Upper lobe of left lung (tissue), 6 donors: ENCODE data around the gene CACNA1D. TPM values are rescaled to one million over a fixed set of nuclear protein-coding genes. Genes with fewer than 3 reads are reported as not detected.

Experiments used
- ATAC-seq, 2 donors: fragments of 200-7000 bp; cut with Tn5 transposase; one replicate each; pipeline ENCODE4 v1.9.1; 2022; ENCODE audit warnings: mild to moderate bottlenecking in 2 of 2, moderate library complexity in 2 of 2; ENCODE audit not compliant: low FRiP score in 2 of 2
- DNase-seq, 2 donors: peaks; one replicate each; pipeline ENCODE4 v3.0.0-alpha.2; 2019 to 2020
- H3K27ac ChIP-seq, 4 donors: fragments of 200-600 bp; sonication (generic); one replicate each; pipeline ENCODE4 v1.5.1; 2016 to 2019
- H3K27me3 ChIP-seq, 4 donors: fragments of 200-600 bp; sonication (generic); one replicate each; pipeline ENCODE4 v1.5.1; 2017 to 2019
- H3K36me3 ChIP-seq, 4 donors: fragments of 200-600 bp; sonication (generic); one replicate each; pipeline ENCODE4 v1.5.1; 2016 to 2019
- H3K4me1 ChIP-seq, 4 donors: fragments of 200-600 bp; sonication (generic); one replicate each; pipeline ENCODE4 v1.5.1; 2018 to 2019
- H3K4me3 ChIP-seq, 4 donors: fragments of 200-600 bp; sonication (generic); one replicate each; pipeline ENCODE4 v1.5.1; 2017 to 2019; ENCODE audit warnings: mild to moderate bottlenecking in 2 of 4, moderate library complexity in 1 of 4
- H3K9me3 ChIP-seq, 4 donors: fragments of 200-600 bp; sonication (generic); one replicate each; pipeline ENCODE4 v1.5.1; 2018 to 2019
- CTCF ChIP-seq, 6 experiments: fragments of 450-650 bp in 4 of 6; fragments of 200-600 bp in 2 of 6; sonication (generic) in 2 of 6; IDR thresholded peaks; one replicate each; pipeline ENCODE4 v1.5.1; 2016 to 2019; ENCODE audit warnings: antibody characterized with exemption in 6 of 6
- EP300 ChIP-seq, 4 donors: sonication (generic); formaldehyde crosslinking; IDR thresholded peaks; one replicate each; pipeline ENCODE4 v1.5.1; 2017; ENCODE audit warnings: antibody characterized with exemption in 4 of 4, control low read depth in 2 of 4
- POLR2A ChIP-seq, 4 donors: fragments of 450-650 bp; IDR thresholded peaks; one replicate each; pipeline ENCODE4 v1.5.1; 2016 to 2017; ENCODE audit warnings: antibody characterized with exemption in 4 of 4, mild to moderate bottlenecking in 2 of 4
- POLR2AphosphoS5 ChIP-seq, 2 donors: sonication (generic); formaldehyde crosslinking; IDR thresholded peaks; one replicate each; pipeline ENCODE4 v1.5.1; 2017; ENCODE audit warnings: antibody characterized with exemption in 2 of 2
- WGBS, 2 donors: methylation state at CpG; one replicate each; pipeline ENCODE4 v1.1.5; 2017 to 2018; 5-methylcytosine and 5-hydroxymethylcytosine counted together
- total RNA-seq, 6 donors: library from RNA; depleted of rRNA in 4 of 6; stranded (reverse); fragments of >200 nt in 4 of 6; gene quantifications; one replicate each; pipeline versions ENCODE4 v1.1.0 to v1.2.1, GENCODE V29; 2016 to 2021
- donor health status: DM: no; HTN: no; CAD: no; lungs with moderate emphysema.
- donor health status: DM: no; HTN: yes; CAD: no; lungs with severe emphysema.

CACNA1D gene
- total RNA-seq, 6 donors from 2014 or later, result 17.2 to 221 (median 30.2) TPM

DNA sequence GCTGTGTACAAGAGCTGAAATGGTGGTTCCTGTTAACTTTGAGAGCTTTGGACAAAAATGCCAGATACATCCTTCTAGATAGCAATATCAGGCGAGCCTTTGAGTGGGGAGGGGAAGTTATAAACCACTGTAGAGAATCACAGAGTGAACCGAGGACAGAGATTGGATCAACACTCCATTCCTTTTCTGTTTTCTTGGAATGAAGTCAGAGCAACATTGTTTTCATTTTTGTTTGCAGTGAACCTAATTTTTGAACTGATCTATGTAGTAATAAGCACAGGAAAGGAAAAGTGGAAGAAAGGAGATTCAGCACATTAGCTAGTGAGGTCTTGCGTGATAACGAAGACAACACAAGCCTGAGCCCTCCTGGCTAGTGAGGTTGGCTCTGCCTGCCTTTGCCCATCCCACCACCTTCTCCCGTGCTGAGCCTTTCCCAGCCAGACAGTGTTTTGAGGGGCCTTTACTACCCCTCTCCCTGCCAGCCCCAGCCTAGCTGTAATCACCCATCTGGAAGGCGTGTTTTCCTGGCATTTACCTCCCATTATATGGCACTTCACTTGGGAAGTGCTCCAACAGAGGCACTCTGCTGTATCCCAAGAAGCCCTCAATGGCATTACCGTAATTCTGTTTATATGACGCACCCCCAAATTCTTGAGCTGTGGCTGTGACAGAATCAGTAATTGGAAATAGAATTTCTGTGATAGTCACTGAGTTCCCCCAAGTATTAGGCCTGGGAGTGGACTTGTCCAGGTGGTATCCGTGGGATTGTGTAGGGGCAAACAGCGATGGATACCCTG is 129.8 kb downstream of the CACNA1D start:
- Histone ChIP-seq H3K27ac (peak overlapping the region; percentile 18 to 78 (median 35)), H3K9me3 (no peaks in the 10 kb centered on the region), H3K27me3 (no peaks in the 10 kb centered on the region), H3K4me1 (peaks cover 0 to 18% (median 15%) of the 10 kb centered on the region in 4 donors), H3K36me3 (no peaks in the 10 kb centered on the region), H3K4me3 (no peak overlapping the region)
- TF ChIP-seq EP300 (IDR thresholded peaks at IDR 0.05) (peak in 1 of 4 donors; percentile 50), POLR2AphosphoS5 (IDR thresholded peaks at IDR 0.05) (no peak)
- peak in 1 of 2 donors; percentile 42 for DNase-seq
- ATAC-seq, result peak in 1 of 2 donors; percentile 8
- WGBS, 2 donors, result 55 to 56% methylated on average over 10 of the region's 10 CpGs

DNA sequence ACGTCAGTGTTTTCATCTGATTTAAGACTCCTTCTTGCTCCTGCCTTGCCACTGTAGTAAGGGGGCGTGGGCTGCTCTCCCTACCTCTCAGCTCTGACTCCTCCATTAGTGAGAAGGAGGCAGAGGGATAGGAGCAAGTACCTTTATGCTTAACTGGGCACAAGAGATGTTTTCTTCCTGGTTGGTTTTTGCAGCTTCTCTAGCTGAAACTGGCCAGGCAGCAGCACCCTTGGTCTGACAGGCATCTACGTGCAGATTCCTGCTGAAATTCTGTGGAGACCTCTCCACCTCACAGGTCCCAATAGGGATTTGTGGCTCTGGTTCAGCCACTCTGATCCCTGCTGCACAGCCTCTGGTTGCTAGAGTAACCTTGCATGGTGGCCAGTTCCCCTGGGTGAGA is 132.5 kb downstream of the CACNA1D start:
- no peak overlapping the region for H3K4me3 ChIP-seq
- 59 to 60% methylated on average over 3 of the region's 3 CpGs for WGBS, 2 donors

GRCh38 chr3:53628536-53629401 is 134.4 kb downstream of the CACNA1D start:
- WGBS, 2 donors, result 49 to 63% methylated on average over 10 of the region's 10 CpGs
- Histone ChIP-seq H3K9me3 (no peaks in the 10 kb centered on the region), H3K4me3 (no peak overlapping the region), H3K4me1 (peaks cover 0 to 21% (median 17%) of the 10 kb centered on the region in 4 donors), H3K36me3 (no peaks in the 10 kb centered on the region), H3K27ac (peak overlapping the region in 1 of 4 donors; percentile 10), H3K27me3 (no peaks in the 10 kb centered on the region)
- ATAC-seq (no peak), DNase-seq (no peak)
- TF ChIP-seq EP300 (IDR thresholded peaks at IDR 0.05), result no peak
- no peak for TF ChIP-seq POLR2AphosphoS5 (IDR thresholded peaks at IDR 0.05)
- no peak for TF ChIP-seq POLR2A (IDR thresholded peaks at IDR 0.05)
- TF ChIP-seq CTCF (IDR thresholded peaks at IDR 0.05), result no peak

More for the DNA sequence above, 132.5 kb downstream of the CACNA1D start:
- no peaks in the 10 kb centered on the region for H3K36me3 ChIP-seq
- ATAC-seq, result no peak
- H3K27ac ChIP-seq, result no peak overlapping the region
- H3K27me3 ChIP-seq, result no peaks in the 10 kb centered on the region
- no peaks in the 10 kb centered on the region for H3K9me3 ChIP-seq
- H3K4me1 ChIP-seq, result peaks cover 0 to 21% (median 17%) of the 10 kb centered on the region in 4 donors
- no peak for DNase-seq
- TF ChIP-seq POLR2A (IDR thresholded peaks at IDR 0.05), result no peak
- no peak for TF ChIP-seq EP300 (IDR thresholded peaks at IDR 0.05)
- no peak for TF ChIP-seq CTCF (IDR thresholded peaks at IDR 0.05)
- no peak for TF ChIP-seq POLR2AphosphoS5 (IDR thresholded peaks at IDR 0.05)

DNA sequence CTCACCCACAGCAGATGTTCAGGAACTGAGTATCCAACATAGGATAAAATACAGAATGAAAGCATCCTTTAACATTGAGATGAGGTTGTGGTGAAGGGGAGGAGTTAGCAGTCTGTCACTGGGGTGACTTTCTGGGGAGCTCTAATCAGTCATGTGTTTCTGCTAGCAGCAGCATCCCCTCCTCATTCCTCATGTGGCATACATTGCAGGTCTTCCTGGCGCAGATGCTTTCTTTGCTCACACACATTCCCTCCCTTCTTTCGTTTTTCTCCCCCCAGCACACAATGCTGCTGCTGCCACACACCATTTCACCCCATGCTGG is 135.0 kb downstream of the CACNA1D start:
- WGBS, 2 donors, result 42 to 100% methylated on average over 2 of the region's 2 CpGs
- ATAC-seq (no peak), DNase-seq (no peak)
- Histone ChIP-seq H3K4me3 (no peak overlapping the region), H3K27ac (peak overlapping the region in 1 of 4 donors; percentile 10), H3K27me3 (no peaks in the 10 kb centered on the region), H3K4me1 (peaks cover 0 to 19% (median 15%) of the 10 kb centered on the region in 4 donors), H3K36me3 (no peaks in the 10 kb centered on the region), H3K9me3 (no peaks in the 10 kb centered on the region)
- TF ChIP-seq CTCF (IDR thresholded peaks at IDR 0.05), result no peak
- no peak for TF ChIP-seq POLR2A (IDR thresholded peaks at IDR 0.05)
- TF ChIP-seq EP300 (IDR thresholded peaks at IDR 0.05), result no peak
- TF ChIP-seq POLR2AphosphoS5 (IDR thresholded peaks at IDR 0.05), result no peak

DNA sequence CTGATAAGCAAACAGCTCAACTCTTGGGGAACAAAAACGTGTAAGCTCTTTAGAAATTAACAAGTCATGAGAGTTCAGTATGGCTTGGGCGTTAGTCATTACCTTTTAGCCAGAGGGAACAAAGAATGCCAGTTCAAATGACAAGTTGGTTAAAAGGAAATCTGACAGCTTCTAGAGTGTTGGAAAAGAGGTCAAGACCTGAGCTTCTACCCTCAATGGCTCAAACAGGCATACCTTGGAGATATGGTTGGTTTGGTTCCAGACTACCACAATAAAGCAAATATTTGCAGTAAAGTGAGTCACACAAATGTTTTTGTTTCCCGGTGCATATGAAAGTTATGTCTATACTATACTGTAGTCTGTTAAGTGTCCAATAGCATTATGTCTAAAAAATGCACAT is 136.1 kb downstream of the CACNA1D start:
- 57 to 65% methylated on average over 3 of the region's 3 CpGs for whole genome bisulfite sequencing, 2 donors
- DNase-seq, result no peak
- ATAC-seq, result peak in 1 of 2 donors; percentile 19
- no peak overlapping the region for H3K4me3 ChIP-seq
- no peaks in the 10 kb centered on the region for H3K27me3 ChIP-seq
- H3K4me1 ChIP-seq, result peaks cover 0 to 10% (median 7%) of the 10 kb centered on the region in 4 donors
- no peaks in the 10 kb centered on the region for H3K36me3 ChIP-seq
- TF ChIP-seq EP300 (IDR thresholded peaks at IDR 0.05) (no peak), POLR2AphosphoS5 (IDR thresholded peaks at IDR 0.05) (no peak), CTCF (IDR thresholded peaks at IDR 0.05) (no peak), POLR2A (IDR thresholded peaks at IDR 0.05) (no peak)
- H3K27ac ChIP-seq, result no peak overlapping the region
- no peaks in the 10 kb centered on the region for H3K9me3 ChIP-seq
